Neural cell (in vitro differentiated cells): ENCODE results near the gene DPH5. TPM values are rescaled to one million over a fixed set of nuclear protein-coding genes. Genes with fewer than 3 reads are reported as not detected.

Experiments used
- H2AFZ ChIP-seq: fragments of 200-600, 300-800 bp; sonication (generic), shearing (Covaris generic); 2 replicates; pipeline ENCODE4 v1.6.0; 2014; ENCODE audit warnings: low read depth, mild to moderate bottlenecking, antibody characterized with exemption, low read length, moderate library complexity
- H3F3A ChIP-seq: fragments of 200-600 bp; shearing (Covaris generic); 2 replicates; pipeline ENCODE4 v1.6.1; 2016; ENCODE audit warnings: mild to moderate bottlenecking, moderate library complexity, mixed read lengths, antibody characterized with exemption, low read length; ENCODE audit not compliant: insufficient read depth, poor library complexity, severe bottlenecking
- H3K27ac ChIP-seq: fragments of 200-600, 300-800 bp; sonication (generic), shearing (Covaris generic); 2 replicates; pipeline ENCODE4 v1.5.1; 2014; ENCODE audit warnings: mild to moderate bottlenecking, low read length, moderate library complexity
- H3K27me3 ChIP-seq: fragments of 300-800, 200-600 bp; sonication (generic), shearing (Covaris generic); 2 replicates; pipeline ENCODE4 v1.6.0; 2014; ENCODE audit warnings: mild to moderate bottlenecking, low read depth, low read length, moderate library complexity; ENCODE audit not compliant: insufficient read depth
- H3K36me3 ChIP-seq: fragments of 300-800, 200-600 bp; sonication (generic), shearing (Covaris generic); 2 replicates; pipeline ENCODE4 v1.5.1; 2014; ENCODE audit warnings: mild to moderate bottlenecking, antibody characterized with exemption, low read length, moderate library complexity; ENCODE audit not compliant: insufficient read depth
- H3K4me2 ChIP-seq: fragments of 300-800, 200-600 bp; sonication (generic), shearing (Covaris generic); 2 replicates; pipeline ENCODE4 v1.6.0; 2014; ENCODE audit warnings: mild to moderate bottlenecking, low read length
- H3K4me3 ChIP-seq: fragments of 300-800, 200-600 bp; sonication (generic), shearing (Covaris generic); 2 replicates; pipeline ENCODE4 v1.5.1; 2014; ENCODE audit warnings: mild to moderate bottlenecking, low read length, moderate library complexity
- H3K79me2 ChIP-seq: fragments of 200-600 bp; shearing (Covaris generic); replicated peaks from 2 replicates; pipeline ENCODE4 v1.6.0; 2014; ENCODE audit warnings: mild to moderate bottlenecking, low read length, moderate library complexity; ENCODE audit not compliant: insufficient read depth
- H3K9ac ChIP-seq: fragments of 300-800, 200-600 bp; sonication (generic), shearing (Covaris generic); 2 replicates; pipeline ENCODE4 v1.6.1; 2016; ENCODE audit warnings: mild to moderate bottlenecking, low read length, mixed read lengths
- H3K9me2 ChIP-seq: fragments of 200-600 bp; shearing (Covaris generic); 2 replicates; pipeline ENCODE4 v1.6.1; 2016; ENCODE audit warnings: mild to moderate bottlenecking, low read length, mixed read lengths; ENCODE audit not compliant: insufficient read depth
- H3K9me3 ChIP-seq: fragments of 200-600, 300-800 bp; sonication (generic), shearing (Covaris generic); 2 replicates; pipeline ENCODE4 v1.6.1; 2016; ENCODE audit warnings: mild to moderate bottlenecking, mixed run types, low read length, moderate library complexity, mixed read lengths
- H4K20me1 ChIP-seq: fragments of 200-600 bp; shearing (Covaris generic); 2 replicates; pipeline ENCODE4 v1.6.1; 2016; ENCODE audit warnings: mild to moderate bottlenecking, mixed run types; ENCODE audit not compliant: insufficient read depth
- EP300 ChIP-seq: fragments of 450-650 bp; conservative IDR thresholded peaks from 2 replicates; pipeline ENCODE4 v1.6.1; 2014; ENCODE audit warnings: antibody characterized with exemption, mild to moderate bottlenecking, moderate library complexity; ENCODE audit not compliant: poor library complexity, severe bottlenecking
- EZH2 ChIP-seq: fragments of 200-600, 300-800 bp; shearing (Covaris generic), sonication (generic); IDR thresholded peaks from 2 replicates; pipeline ENCODE4 v1.6.1; 2014; ENCODE audit warnings: antibody characterized with exemption, low read length, borderline replicate concordance, mild to moderate bottlenecking; ENCODE audit not compliant: insufficient read depth, poor library complexity, severe bottlenecking
- MXI1 ChIP-seq: fragments of 450-650 bp; conservative IDR thresholded peaks from 2 replicates; pipeline ENCODE4 v1.6.1; 2014; ENCODE audit warnings: antibody characterized with exemption, mild to moderate bottlenecking; ENCODE audit not compliant: poor library complexity, severe bottlenecking
- POLR2AphosphoS5 ChIP-seq: IDR thresholded peaks from 2 replicates; pipeline ENCODE4 v1.6.1; 2012
- RAD21 ChIP-seq: fragments of 450-650 bp; conservative IDR thresholded peaks from 2 replicates; pipeline ENCODE4 v1.6.1; 2014; ENCODE audit warnings: antibody characterized with exemption, mild to moderate bottlenecking, moderate library complexity
- SMC3 ChIP-seq: fragments of 450-650 bp; conservative IDR thresholded peaks from 2 replicates; pipeline ENCODE4 v1.6.1; 2014; ENCODE audit warnings: antibody characterized with exemption, mild to moderate bottlenecking, moderate library complexity; ENCODE audit not compliant: poor library complexity
- TAF1 ChIP-seq: IDR thresholded peaks from 2 replicates; pipeline ENCODE4 v1.6.1; 2012; ENCODE audit warnings: low read depth
- polyA plus RNA-seq: library from polyadenylated mRNA; depleted of rRNA; stranded (reverse); fragments of >200 nt; gene quantifications from 2 replicates; pipeline ENCODE4 v1.2.3, GENCODE V29; 2014
- TF ChIP-seq, protein P1 (sequence below): fragments of 450-650 bp; IDR thresholded peaks from 2 replicates; pipeline ENCODE4 v1.5.1; 2014; ENCODE audit warnings: antibody characterized with exemption, mild to moderate bottlenecking, moderate library complexity; ENCODE audit not compliant: poor library complexity, severe bottlenecking
- TF ChIP-seq, protein P2 (sequence below): IDR thresholded peaks from 2 replicates; pipeline ENCODE4 v1.6.1; 2012; ENCODE audit warnings: borderline replicate concordance

Gene DPH5
- polyA plus RNA-seq, 1 donor from 2014 or later = 55.7 TPM

DNA sequence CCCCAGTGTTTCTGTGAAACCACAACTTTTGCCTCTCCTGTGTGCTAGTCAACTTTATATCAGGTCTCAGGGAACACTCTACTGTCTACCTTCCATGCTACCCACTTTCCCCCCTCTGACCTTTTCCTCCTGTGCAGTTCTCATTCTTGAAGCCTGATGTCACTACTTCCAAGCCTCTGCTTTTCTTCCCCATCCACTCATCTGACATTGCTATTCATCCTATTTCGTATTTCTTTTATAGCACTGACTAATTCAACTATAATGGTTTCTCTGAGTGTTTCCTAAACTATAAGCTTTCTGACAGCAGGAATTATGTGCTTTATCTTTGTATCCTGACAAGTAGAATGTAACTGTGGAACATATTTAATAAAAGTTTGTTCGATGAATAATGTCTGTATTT is 18.2 kb upstream of the DPH5 start:
- Histone ChIP-seq H3K36me3 (peaks cover 3% of the 10 kb centered on the region), H2AFZ (no peak overlapping the region), H3K4me2 (no peak overlapping the region), H3K9me3 (peaks cover 9% of the 10 kb centered on the region), H4K20me1 (no peaks in the 10 kb centered on the region), H3K9me2 (no peaks in the 10 kb centered on the region), H3K27me3 (no peaks in the 10 kb centered on the region), H3K9ac (no peak overlapping the region), H3F3A (no peaks in the 10 kb centered on the region), H3K79me2 (no peaks in the 10 kb centered on the region), H3K27ac (no peak overlapping the region), H3K4me3 (no peak overlapping the region)
- TF ChIP-seq EZH2 (no peak), TAF1 (no peak), EP300 (no peak), MXI1 (no peak), SMC3 (peak; percentile 30), RAD21 (peak; percentile 33), POLR2AphosphoS5 (no peak)
- TF ChIP-seq, protein P1, sequence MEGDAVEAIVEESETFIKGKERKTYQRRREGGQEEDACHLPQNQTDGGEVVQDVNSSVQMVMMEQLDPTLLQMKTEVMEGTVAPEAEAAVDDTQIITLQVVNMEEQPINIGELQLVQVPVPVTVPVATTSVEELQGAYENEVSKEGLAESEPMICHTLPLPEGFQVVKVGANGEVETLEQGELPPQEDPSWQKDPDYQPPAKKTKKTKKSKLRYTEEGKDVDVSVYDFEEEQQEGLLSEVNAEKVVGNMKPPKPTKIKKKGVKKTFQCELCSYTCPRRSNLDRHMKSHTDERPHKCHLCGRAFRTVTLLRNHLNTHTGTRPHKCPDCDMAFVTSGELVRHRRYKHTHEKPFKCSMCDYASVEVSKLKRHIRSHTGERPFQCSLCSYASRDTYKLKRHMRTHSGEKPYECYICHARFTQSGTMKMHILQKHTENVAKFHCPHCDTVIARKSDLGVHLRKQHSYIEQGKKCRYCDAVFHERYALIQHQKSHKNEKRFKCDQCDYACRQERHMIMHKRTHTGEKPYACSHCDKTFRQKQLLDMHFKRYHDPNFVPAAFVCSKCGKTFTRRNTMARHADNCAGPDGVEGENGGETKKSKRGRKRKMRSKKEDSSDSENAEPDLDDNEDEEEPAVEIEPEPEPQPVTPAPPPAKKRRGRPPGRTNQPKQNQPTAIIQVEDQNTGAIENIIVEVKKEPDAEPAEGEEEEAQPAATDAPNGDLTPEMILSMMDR = peak; percentile 29
- TF ChIP-seq, protein P2, sequence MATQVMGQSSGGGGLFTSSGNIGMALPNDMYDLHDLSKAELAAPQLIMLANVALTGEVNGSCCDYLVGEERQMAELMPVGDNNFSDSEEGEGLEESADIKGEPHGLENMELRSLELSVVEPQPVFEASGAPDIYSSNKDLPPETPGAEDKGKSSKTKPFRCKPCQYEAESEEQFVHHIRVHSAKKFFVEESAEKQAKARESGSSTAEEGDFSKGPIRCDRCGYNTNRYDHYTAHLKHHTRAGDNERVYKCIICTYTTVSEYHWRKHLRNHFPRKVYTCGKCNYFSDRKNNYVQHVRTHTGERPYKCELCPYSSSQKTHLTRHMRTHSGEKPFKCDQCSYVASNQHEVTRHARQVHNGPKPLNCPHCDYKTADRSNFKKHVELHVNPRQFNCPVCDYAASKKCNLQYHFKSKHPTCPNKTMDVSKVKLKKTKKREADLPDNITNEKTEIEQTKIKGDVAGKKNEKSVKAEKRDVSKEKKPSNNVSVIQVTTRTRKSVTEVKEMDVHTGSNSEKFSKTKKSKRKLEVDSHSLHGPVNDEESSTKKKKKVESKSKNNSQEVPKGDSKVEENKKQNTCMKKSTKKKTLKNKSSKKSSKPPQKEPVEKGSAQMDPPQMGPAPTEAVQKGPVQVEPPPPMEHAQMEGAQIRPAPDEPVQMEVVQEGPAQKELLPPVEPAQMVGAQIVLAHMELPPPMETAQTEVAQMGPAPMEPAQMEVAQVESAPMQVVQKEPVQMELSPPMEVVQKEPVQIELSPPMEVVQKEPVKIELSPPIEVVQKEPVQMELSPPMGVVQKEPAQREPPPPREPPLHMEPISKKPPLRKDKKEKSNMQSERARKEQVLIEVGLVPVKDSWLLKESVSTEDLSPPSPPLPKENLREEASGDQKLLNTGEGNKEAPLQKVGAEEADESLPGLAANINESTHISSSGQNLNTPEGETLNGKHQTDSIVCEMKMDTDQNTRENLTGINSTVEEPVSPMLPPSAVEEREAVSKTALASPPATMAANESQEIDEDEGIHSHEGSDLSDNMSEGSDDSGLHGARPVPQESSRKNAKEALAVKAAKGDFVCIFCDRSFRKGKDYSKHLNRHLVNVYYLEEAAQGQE = no peak

DNA sequence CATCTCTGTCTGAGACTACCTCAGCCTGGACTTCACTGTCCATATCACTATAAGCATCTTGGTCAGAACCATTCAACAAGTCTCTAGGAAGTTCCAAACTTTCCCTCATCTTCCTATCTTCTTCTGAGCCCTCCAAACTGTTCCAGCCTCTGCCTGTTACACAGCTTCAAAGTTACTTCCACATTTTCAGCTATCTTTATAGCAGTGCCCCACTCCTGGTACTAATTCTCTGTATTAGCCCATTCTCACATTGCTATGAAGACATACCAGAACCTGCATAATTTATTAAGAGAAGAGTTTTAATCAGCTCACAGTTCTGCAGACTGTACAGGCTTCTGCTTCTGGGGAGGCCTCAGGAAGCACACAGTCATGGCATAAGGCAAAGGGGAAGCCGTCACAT is 15.7 kb upstream of the DPH5 start:
- Histone ChIP-seq H3K4me2 (no peak overlapping the region), H3K27ac (no peak overlapping the region), H3K4me3 (no peak overlapping the region), H3K79me2 (no peaks in the 10 kb centered on the region), H3K36me3 (peaks cover 3% of the 10 kb centered on the region), H3K9ac (no peak overlapping the region), H3K9me2 (no peaks in the 10 kb centered on the region), H3K9me3 (peaks cover 9% of the 10 kb centered on the region), H3F3A (no peaks in the 10 kb centered on the region), H2AFZ (no peak overlapping the region), H4K20me1 (no peaks in the 10 kb centered on the region), H3K27me3 (no peaks in the 10 kb centered on the region)
- TF ChIP-seq RAD21 (no peak), EZH2 (no peak), TAF1 (no peak), POLR2AphosphoS5 (no peak), SMC3 (no peak), MXI1 (no peak), EP300 (no peak)
- TF ChIP-seq, protein P2 = no peak
- TF ChIP-seq, protein P1 = no peak
